IPS DF 6.9 (cell line): Measurements from ENCODE around the gene EVC.

Experiments used
- DNase-seq: peaks from one replicate; pipeline ENCODE4 v3.0.0-alpha.2; 2013; ENCODE audit warnings: low read depth, low spot score
- H3K27ac ChIP-seq: one replicate; pipeline ENCODE4 v1.5.1; 2013; ENCODE audit warnings: low read length, control low read depth
- H3K27me3 ChIP-seq: 2 replicates; pipeline ENCODE4 v1.6.1; 2013; ENCODE audit warnings: mild to moderate bottlenecking, low read length; ENCODE audit not compliant: control insufficient read depth, insufficient read depth
- H3K36me3 ChIP-seq: 2 replicates; pipeline ENCODE4 v1.6.1; 2013; ENCODE audit warnings: low read length; ENCODE audit not compliant: control insufficient read depth, insufficient read depth
- H3K4me1 ChIP-seq: 2 replicates; pipeline ENCODE4 v1.6.1; 2013; ENCODE audit warnings: low read length; ENCODE audit not compliant: control insufficient read depth, insufficient read depth
- H3K4me3 ChIP-seq: 2 replicates; pipeline ENCODE4 v1.5.1; 2013; ENCODE audit warnings: mild to moderate bottlenecking, low read length
- H3K9me3 ChIP-seq: 2 replicates; pipeline ENCODE4 v1.6.1; 2013; ENCODE audit warnings: low read length, inconsistent platforms; ENCODE audit not compliant: control insufficient read depth, insufficient read depth
- WGBS: extraction: QIAGEN DNeasy Blood & Tissue Kit; methylation state at CpG from one replicate; pipeline ENCODE4 v1.1.7; 2013; ENCODE audit warnings: mixed read lengths, missing lambda C conversion rate; ENCODE audit not compliant: insufficient read length, insufficient coverage; 5-methylcytosine and 5-hydroxymethylcytosine counted together

EVC gene

GRCh38 chr4:5691491-5692132 lies 19.4 kb upstream of the EVC start:
- Histone ChIP-seq H3K4me3 (no peak overlapping the region), H3K36me3 (peaks cover 10% of the 10 kb centered on the region; the same call in 1 of the 2 replicates), H3K27me3 (no peaks in the 10 kb centered on the region), H3K9me3 (no peaks in the 10 kb centered on the region), H3K4me1 (no peaks in the 10 kb centered on the region), H3K27ac (no peak overlapping the region)
- WGBS, result no CpG with 5 or more reads among the region's 7 CpGs
- no peak for DNase-seq

- Histone ChIP-seq H3K4me3 (no peak overlapping the region), H3K4me1 (no peaks in the 10 kb centered on the region), H3K27ac (no peak overlapping the region), H3K27me3 (no peaks in the 10 kb centered on the region), H3K9me3 (no peaks in the 10 kb centered on the region), H3K36me3 (peaks cover 8% of the 10 kb centered on the region; the same call in 1 of the 2 replicates)
- WGBS, result no CpG with 5 or more reads among the region's 4 CpGs
- DNase-seq, result no peak
Measured at GRCh38 chr4:5693871-5694270, 17.1 kb upstream of the EVC start.

- Histone ChIP-seq H3K27ac (no peak overlapping the region), H3K9me3 (no peaks in the 10 kb centered on the region), H3K36me3 (peaks cover 2% of the 10 kb centered on the region; the same call in 1 of the 2 replicates), H3K27me3 (no peaks in the 10 kb centered on the region; the same call in 1 of the 2 replicates), H3K4me3 (no peak overlapping the region), H3K4me1 (no peaks in the 10 kb centered on the region)
- no CpG with 5 or more reads among the region's 11 CpGs for WGBS
- DNase-seq, result no peak
Measured at GRCh38 chr4:5696341-5696740, 14.7 kb upstream of the EVC start.

- WGBS, result no CpG with 5 or more reads among the region's 5 CpGs
- no peak overlapping the region for H3K4me3 ChIP-seq
- no peaks in the 10 kb centered on the region for H3K9me3 ChIP-seq
Measured at GRCh38 chr4:5700459-5700858, 10.5 kb upstream of the EVC start.

GRCh38 chr4:5701971-5702370 lies 9.0 kb upstream of the EVC start:
- WGBS, result no CpG with 5 or more reads among the region's 8 CpGs
- Histone ChIP-seq H3K27me3 (no peaks in the 10 kb centered on the region; the same call in 1 of the 2 replicates), H3K9me3 (no peaks in the 10 kb centered on the region), H3K4me3 (no peak overlapping the region), H3K36me3 (no peaks in the 10 kb centered on the region; the same call in 1 of the 2 replicates), H3K27ac (no peak overlapping the region), H3K4me1 (no peaks in the 10 kb centered on the region)
- DNase-seq, result no peak

More at GRCh38 chr4:5700459-5700858, 10.5 kb upstream of the EVC start:
- no peaks in the 10 kb centered on the region; the same call in 1 of the 2 replicates for H3K27me3 ChIP-seq
- H3K27ac ChIP-seq, result no peak overlapping the region
- no peaks in the 10 kb centered on the region; the same call in 1 of the 2 replicates for H3K36me3 ChIP-seq
- no peak for DNase-seq
- no peaks in the 10 kb centered on the region for H3K4me1 ChIP-seq

- H3K27me3 ChIP-seq, result no peaks in the 10 kb centered on the region; the same call in 1 of the 2 replicates
- DNase-seq, result no peak
- no peaks in the 10 kb centered on the region; the same call in 1 of the 2 replicates for H3K36me3 ChIP-seq
- no peak overlapping the region for H3K27ac ChIP-seq
- no peaks in the 10 kb centered on the region for H3K9me3 ChIP-seq
- H3K4me1 ChIP-seq, result 0 out of 2 replicates have a peak, but pooled peaks cover 2% of the 10 kb centered on the region
- H3K4me3 ChIP-seq, result no peak overlapping the region
- no CpG with 5 or more reads among the region's 5 CpGs for WGBS
Measured at GRCh38 chr4:5703831-5704230, 7.2 kb upstream of the EVC start.

GRCh38 chr4:5704276-5704675 lies 6.7 kb upstream of the EVC start:
- WGBS, result 100% methylated on average over 1 of the region's 6 CpGs
- Histone ChIP-seq H3K27ac (no peak overlapping the region), H3K27me3 (no peaks in the 10 kb centered on the region; the same call in 1 of the 2 replicates), H3K36me3 (no peaks in the 10 kb centered on the region; the same call in 1 of the 2 replicates), H3K4me1 (0 out of 2 replicates have a peak, but pooled peaks cover 2% of the 10 kb centered on the region), H3K4me3 (no peak overlapping the region), H3K9me3 (no peaks in the 10 kb centered on the region)
- no peak for DNase-seq

GRCh38 chr4:5705647-5706320 lies 5.2 kb upstream of the EVC start:
- no peak overlapping the region for H3K27ac ChIP-seq
- H3K36me3 ChIP-seq, result no peaks in the 10 kb centered on the region
- H3K9me3 ChIP-seq, result no peaks in the 10 kb centered on the region
- H3K4me3 ChIP-seq, result no peak overlapping the region
- H3K27me3 ChIP-seq, result no peaks in the 10 kb centered on the region
- WGBS, result no CpG with 5 or more reads among the region's 5 CpGs
- DNase-seq, result no peak
- H3K4me1 ChIP-seq, result peaks cover 6% of the 10 kb centered on the region; the same call in 1 of the 2 replicates

- DNase-seq, result no peak
- no peaks in the 10 kb centered on the region for H3K27me3 ChIP-seq
- no peak overlapping the region for H3K27ac ChIP-seq
- H3K4me3 ChIP-seq, result no peak overlapping the region
- peaks cover 8% of the 10 kb centered on the region; the same call in 1 of the 2 replicates for H3K4me1 ChIP-seq
- H3K9me3 ChIP-seq, result no peaks in the 10 kb centered on the region
- H3K36me3 ChIP-seq, result no peaks in the 10 kb centered on the region
- no CpG with 5 or more reads among the region's 11 CpGs for WGBS
Measured at GRCh38 chr4:5706486-5707290, 4.3 kb upstream of the EVC start.

GRCh38 chr4:5707366-5707765 lies 3.6 kb upstream of the EVC start:
- Histone ChIP-seq H3K4me1 (peaks cover 9% of the 10 kb centered on the region; the same call in 1 of the 2 replicates), H3K36me3 (no peaks in the 10 kb centered on the region), H3K9me3 (no peaks in the 10 kb centered on the region), H3K27me3 (no peaks in the 10 kb centered on the region), H3K27ac (no peak overlapping the region), H3K4me3 (no peak overlapping the region; the same call in 1 of the 2 replicates)
- DNase-seq, result no peak
- WGBS, result no CpG with 5 or more reads among the region's 5 CpGs
